Fibroblast of skin of right biceps (primary cell): ENCODE data around the gene LSS.
A peak's percentile ranks its signal among the peaks of the same experiment; 100 is the strongest.
"Not testable (repeated sequence)": the region's sequence is repeated elsewhere in the genome, so short reads cannot be mapped to it uniquely, and the experiment has no call there.

Experiments
- DNase-seq: peaks from one replicate; pipeline ENCODE4 v3.0.0-alpha.2; 2013

Gene LSS

DNA sequence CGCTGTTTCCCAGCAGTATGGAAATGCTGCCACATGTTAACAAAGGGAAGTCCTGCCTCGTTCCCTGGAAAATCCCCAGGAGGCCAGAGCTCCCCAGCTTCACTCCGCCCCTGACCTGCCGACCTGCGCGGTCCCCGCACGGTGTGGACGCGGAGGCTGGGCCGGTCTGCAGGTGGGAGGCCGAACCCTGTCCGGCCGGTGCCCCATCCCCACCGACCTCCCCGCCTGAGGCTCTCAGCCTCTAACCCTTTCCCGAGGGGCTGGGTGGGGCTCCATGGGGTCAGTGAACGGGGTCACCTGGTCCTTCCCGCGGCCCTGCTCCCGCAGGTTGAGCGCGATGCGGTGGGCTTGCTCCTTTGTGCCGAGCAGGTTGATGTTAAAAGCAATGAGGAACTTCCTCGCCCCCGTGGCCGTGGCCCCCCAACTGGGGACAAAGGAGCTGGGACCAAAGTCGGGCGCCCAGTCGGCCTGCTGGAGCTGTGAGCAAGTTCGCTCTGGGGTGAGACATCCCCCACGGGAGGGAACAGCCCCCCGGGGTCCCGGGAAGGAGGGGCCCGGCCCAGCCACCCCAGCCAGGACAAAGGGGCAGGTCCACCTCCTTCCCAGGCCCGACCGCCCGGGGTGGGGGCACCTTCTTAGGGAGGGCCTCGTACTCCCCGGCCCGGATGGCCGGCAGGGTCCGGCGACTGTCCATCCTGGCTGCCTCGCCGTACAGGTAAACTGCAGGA lies 77.1 kb downstream of the LSS start:
- no peak for DNase-seq

DNA sequence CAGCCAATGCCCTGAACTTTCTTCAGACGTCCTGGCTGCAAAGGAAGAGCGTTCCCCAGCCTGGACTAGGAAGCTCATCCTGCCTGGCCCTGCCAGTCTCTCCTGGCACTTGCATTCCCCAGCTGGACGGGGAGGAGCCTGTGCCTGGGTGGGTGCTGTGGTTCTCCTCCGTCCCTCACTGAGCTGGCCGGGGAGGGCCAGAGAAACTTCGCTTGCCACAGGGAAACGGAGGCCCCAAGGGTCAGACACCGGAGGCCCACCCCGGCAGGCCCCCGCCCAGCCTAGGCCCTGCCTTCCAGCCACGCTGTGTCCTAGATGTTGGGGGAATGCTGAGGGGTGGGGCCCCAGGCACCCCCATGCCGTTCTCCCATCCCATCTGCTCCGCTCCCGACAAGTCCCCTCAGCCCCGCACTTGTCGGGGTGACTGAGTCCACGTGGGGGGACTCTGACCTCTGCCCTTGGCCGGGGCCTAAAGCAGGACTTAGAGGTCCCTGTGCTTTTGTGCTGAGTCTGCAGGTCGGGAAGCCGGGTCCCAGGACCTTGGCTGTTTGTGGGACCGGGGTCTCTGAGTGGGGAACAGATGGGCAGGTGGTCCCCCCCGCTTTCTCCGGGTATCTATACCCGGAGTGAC lies 78.0 kb downstream of the LSS start:
- DNase-seq: no peak

DNA sequence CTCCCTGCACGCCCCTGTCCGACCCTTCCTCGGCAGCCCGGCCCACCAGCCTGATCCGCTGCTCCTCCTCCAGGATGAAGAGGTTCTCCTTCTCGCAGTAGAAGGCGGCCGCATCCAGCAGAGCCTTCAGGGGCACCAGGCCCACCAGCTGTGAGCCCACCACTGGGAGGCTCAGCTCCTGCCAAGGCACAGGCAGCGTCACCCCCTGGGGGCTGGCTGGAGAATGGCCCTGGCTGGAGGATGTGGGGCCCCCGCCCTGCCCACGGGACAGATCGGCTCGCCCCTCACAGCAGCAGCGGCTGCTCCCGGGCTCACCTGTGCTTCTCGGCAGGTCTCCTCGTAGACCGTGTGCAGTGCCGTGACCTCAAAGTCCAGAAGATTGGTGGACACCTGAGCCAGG lies 78.5 kb downstream of the LSS start:
- DNase-seq: no peak

DNA sequence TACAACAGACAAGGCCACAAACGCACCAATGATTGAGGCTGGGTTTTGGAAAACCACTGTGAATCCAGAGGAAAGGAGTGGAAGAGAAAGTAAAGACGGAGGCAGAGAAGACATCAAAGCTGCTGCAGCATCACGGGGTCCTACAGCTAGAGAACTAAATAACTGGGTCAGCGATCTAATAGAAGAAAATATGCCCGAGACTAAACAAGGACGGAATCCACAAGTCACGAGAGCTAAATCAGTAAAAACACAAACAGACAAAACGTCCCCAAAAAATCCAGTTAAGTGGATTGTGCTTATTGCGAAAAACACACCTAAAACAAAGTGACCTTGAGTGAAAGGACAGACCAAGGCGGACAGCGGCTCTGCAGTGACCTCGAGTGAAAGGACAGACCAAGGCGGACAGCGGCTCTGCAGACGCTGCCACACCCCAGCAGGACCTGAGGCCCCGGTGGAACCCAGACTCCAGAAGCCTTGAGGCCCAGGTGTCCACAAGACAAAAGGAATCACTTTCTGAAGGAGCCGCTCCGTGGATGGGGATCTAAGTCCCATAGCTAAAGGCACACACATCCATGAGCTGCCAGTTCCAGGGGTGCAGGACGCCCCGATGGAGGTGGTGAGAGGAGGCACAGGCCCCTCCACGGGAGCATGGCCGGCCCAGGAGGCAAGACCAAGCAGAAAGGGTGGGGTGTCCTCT lies 79.2 kb downstream of the LSS start:
- no peak for DNase-seq

DNA sequence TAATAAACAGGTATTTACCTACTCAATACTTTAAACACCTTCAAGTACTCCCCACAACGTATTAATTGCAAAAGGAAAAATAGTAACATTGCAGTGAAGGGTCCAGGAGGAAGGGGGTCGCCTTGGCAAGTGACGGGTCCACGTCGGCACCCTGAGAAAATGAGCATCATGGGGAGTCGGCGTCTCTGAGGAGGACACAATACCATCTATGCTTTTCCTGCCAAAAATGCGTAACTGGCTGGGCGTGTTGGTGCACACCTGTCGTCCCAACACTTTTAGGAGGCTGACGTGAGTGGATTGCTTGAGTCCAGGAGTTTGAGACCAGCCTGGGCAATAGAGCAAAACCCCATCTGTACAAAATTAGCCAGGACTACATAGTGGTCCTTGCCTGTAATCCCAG lies 80.5 kb downstream of the LSS start:
- DNase-seq: no peak

DNA sequence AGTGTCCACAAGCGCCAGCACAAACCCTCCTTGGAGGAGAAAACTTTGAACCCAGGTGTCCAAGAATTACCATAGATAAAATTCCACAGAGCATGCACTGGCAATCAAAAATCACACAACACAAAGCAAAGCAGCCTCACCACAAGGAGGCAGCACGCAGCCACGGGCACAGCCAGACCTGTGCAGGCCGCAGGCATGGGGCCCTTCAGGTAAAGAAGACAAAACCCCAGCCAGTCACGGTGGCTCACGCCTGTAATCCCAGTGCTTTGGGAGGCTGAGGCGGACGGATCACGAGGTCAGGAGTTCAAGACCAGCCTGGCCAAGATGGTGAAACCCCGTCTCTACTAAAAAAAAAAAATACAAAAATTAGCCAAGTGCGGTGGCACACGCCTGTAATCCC lies 81.1 kb downstream of the LSS start:
- DNase-seq: peak; percentile 20

DNA sequence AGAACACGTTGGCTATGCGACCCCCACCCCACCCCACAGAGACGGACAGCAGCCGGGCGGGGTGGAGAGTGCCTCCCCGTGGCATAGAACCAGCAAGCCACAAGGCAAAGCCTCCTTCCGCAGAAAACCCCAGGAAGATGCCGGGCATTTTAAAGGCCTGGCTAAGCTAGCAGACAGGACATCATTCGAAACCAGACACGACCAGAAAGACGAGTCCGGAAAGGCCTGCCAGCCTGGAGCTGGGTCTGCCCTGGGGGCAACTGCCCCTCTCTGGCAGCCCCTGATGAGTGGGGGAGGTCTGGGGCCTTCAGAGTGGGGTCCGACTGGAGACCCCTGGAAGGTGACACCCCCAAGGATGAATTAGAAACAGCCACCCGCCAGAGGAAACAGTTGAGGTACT lies 81.7 kb downstream of the LSS start:
- DNase-seq: no peak

DNA sequence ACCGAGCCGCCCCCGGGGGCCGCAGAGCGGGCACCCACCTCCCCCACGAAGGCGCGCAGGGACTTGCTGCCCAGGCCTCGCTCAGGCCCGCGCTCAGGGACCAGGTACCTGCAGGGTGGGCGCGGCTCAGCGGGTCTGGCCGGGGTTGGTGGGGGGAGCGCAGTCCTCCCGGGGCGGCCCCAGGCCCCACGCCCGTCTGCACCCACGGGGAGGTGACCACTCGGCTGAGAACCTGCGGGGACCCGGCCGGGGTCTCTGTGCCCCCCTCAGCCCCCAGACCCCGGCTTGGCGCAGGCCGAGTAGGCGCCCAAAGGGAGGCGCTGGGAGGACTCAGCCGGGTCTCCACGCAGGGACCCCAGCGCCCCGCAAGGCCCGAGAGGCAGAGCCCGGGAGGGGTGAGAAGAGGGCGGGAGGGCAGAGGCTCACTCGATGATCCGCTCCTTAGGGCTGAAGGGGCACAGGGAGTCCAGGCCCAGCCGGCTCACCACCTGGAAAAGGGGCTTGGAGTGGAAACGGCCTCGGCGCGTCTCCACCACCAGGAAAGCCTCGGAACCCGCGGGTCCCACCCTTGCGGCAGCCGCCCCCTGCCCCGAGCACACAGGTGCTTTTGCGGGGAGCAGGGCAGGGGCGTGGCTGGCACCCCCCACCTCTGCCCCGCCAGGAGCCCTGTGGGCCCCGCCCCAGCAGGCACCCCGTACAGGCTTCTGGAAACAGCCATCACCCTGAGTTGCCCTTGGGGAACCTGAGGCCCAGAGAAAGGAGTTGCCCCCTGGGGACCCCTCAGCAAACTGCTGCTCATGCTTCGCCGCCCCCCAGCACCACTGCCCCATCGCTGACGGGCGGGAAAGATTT lies 82.5 kb downstream of the LSS start:
- no peak for DNase-seq

DNA sequence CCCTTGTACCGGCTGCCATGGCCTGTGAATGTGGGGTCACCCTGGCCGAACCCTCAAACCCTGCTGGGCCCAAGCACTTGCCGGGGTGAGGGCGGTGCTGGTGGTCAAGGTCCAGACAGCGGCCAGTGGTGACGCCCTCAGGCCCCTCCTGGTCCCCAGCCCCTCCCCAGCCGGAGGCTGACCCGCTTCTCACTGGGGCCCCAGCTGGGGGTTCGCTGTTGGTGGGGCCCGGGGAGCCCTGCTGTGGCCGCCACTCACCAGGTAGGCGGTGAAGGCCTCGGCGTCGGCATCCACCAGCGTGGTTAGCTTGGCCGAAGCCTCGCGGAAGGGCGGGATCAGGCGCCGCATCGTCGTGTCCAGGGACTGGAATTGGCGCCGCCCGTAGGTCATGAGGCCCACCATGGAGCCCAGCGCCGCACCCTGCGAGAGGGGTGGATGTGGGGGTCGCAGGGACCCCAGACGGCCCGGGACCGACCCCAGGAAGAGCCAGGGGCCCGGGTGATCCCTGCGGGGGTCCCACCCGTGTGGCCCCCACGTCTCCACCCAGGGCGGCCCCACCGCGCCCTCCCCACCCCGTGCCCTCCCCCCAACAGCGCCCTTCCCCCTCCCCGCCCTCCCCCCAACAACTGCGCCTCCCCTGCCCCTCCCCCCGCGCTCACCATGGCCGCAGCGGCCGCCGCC lies 83.3 kb downstream of the LSS start:
- DNase-seq: no peak

DNA sequence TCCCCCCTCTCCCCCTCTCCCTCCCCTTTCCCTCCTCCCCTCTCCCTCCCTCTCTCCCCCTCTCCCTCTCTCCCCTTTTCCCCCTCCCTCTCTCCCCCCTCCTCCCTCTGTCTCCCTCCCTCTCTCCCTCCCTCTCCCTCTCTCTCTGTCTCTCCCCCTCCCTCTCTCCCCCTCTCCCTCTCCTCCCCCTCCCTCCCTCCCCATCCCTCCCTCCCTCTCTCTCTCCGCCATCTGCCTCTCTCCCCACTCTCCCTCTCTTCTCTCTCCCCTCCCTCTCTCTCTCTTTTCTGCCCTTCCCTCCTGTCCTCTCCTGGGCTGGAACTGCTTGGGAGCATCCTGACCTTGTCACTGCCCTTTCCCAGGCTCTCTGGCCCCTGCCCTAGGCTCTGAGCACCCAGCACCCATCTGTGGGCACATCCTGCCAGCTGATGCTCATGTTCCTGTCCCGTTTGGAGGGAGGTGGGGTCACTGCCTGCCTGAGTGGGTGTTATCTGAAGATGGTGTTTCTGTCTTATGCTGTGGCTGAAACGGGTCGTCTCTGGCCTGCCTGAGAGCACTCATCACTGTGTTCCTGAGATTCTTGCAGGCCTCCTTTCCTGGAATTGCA lies 84.0 kb downstream of the LSS start:
- no peak for DNase-seq

DNA sequence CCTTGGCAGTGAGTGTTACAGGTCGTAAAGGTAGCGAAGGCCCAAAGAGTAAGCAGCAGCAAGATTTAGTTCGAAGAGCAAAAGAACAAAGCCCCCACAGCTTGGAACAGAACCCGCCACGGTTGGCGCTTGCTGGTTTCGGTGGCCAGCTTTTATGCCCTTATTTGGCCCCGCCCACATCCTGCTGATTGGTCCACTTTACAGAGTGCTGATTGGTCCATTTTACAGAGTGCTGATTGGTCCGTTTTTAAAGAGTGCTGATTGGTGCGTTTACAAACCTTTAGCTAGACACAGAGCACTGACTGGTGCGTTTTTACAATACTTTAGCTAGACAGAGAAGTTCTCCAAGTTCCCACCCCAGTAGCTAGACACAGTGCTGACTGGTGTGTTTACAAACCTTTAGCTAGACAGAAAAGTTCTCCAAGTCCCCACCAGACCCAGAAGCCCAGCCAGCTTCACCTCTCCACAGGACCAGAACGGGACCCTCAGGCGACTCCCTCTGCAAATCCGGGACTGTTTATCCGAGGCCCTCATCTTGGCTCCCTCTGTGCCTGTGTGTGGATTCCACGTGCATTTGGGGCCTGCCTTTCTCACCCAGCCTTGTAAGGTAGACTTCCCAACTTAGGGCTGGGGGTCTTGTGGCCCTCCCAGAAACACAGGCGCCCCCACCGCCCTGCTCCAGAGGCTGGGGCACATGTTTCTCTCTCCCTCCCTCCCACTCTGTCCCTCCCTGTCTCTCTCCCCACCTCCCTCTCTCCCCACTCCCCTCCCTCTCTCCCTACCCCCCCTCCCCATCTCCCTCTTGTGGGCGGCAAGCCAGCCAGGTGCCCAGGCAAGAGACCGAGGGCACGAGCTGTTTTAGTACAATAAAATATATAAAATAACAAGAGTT lies 85.7 kb downstream of the LSS start:
- DNase-seq: no peak

DNA sequence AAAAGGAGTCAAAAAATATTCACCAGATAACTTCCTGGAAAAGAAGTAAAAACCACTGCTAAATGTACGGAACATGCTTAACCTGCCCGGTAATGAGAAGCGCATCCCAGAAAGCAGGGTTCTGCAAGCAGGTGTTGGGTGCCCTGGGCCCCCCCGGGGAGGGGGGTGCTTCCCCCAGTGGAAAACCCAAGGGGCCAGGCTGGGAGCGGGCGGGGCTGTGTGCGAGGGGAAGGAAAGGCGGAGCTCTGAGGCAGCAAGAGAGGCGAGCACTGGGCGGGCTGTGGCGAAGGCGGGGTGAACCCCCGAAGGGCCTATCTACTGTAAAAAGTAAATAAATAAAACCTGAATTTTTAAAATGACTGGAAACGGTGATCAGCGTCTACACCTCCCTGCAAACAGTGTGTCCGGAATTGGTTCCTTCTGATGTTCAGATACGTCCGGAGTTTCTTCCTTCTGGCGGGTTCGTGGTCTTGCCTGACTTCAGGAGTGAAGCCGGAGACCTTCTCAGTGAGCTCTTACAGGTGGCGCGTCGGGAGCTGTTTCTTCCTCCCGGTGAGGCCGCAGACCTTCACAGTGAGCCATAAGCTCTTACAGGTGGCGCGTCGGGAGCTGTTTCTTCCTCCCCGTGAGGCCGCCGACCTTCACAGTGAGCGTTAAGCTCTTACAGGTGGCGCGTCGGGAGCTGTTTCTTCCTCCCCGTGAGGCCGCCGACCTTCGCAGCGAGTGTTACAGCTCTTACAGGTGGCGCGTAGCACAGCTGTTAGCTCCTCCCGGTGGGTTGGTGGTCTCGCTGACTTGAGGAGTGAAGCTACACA lies 86.6 kb downstream of the LSS start:
- DNase-seq: no peak

DNA sequence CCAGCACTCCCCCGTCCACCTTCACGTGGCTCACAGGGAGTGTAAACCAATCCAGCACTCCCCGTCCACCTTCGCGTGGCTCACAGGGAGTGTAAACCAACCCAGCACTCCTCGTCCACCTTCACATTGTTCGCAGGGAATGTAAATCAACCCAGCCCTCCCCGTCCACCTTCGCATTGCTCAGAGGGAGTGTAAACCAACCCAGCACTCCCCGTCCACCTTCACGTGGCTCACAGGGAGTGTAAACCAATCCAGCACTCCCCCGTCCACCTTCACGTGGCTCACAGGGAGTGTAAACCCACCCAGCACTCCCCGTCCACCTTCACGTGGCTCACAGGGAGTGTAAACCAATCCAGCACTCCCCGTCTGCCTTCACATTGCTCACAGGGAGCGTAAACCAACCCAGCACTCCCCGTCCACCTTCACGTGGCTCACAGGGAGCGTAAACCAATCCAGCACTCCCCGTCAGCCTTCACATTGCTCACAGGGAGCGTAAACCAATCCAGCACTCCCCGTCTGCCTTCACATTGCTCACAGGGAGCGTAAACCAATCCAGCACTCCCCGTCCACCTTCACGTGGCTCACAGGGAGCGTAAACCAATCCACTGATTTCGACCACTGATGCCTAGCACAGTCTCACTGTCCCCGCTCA lies 88.1 kb downstream of the LSS start:
- not testable (repeated sequence) for DNase-seq

DNA sequence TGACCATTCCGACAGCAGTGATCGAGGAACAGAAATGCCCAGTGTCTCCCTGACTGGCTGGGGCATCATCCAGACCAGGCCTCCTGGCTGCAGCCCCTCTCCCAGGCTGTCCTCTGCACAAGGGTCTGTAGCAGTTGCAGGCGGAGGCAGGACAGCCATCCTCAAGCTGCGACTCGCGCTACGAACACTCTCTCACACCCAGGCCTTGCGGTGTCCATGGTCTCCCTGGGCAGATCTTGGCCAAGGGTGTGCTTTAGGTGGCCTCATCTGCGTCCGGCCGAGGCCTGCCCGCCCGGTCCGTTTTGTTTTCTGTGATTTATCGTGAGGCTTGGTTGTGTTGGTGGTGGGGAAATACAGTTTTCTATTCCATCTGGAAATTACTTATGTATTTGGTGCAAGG lies 88.9 kb downstream of the LSS start:
- no peak for DNase-seq

DNA sequence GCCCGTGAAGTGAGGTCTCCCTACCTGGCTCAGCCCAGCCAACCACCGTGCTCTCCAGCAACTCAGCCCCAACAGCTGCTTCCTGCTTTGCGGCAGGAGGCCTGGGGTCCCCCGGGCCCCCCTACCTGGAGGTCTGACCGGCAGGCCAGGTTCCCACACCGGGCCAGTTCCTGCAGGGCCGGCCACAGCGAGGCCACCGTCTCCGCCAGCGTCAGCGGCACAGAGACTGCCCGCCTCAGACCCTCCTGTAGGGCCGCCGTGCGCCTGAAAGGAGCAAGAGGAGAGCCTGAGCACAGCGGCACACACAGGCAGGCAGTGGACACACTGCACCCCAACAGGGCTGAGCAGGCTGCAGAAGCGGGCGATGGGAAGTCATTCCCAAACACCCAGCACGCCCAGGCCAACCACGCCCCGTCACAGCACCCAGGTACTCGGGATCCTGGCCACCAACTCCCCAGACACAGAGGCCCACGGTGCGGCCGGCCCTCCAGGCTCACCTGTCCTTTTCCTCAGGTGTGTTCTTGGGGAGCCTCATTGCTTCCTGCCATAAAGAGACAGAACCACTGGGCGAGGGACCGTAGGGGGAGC lies 90.1 kb downstream of the LSS start:
- no peak for DNase-seq
